Uterus (tissue), 4 donors: Measurements from ENCODE around the gene OR1S2. TPM values are rescaled to one million over a fixed set of nuclear protein-coding genes. Genes with fewer than 3 reads are reported as not detected.
"Not testable (repeated sequence)": the region's sequence is repeated elsewhere in the genome, so short reads cannot be mapped to it uniquely, and the experiment has no call there.

ENCODE experiments used
- DNase-seq, 2 donors: peaks; one replicate each; pipeline ENCODE4 v3.0.0-alpha.2; 2019 to 2020
- H3K27ac ChIP-seq, 2 donors: fragments of 200-600 bp; sonication (generic); 1 replicate in 1 of 2; 2 replicates in 1 of 2; pipeline ENCODE4 v1.5.1; 2016 to 2018
- H3K27me3 ChIP-seq, 2 donors: fragments of 200-600 bp; sonication (generic); one replicate each; pipeline ENCODE4 v1.5.1; 2018 to 2019; ENCODE audit warnings: control low read depth in 1 of 2
- H3K36me3 ChIP-seq, 2 donors: fragments of 200-600 bp; sonication (generic); one replicate each; pipeline ENCODE4 v1.5.1; 2019; ENCODE audit warnings: control low read depth in 1 of 2
- H3K4me1 ChIP-seq, 2 donors: fragments of 200-600 bp; sonication (generic); one replicate each; pipeline ENCODE4 v1.5.1; 2018 to 2019; ENCODE audit warnings: control low read depth in 1 of 2
- H3K4me3 ChIP-seq, 2 donors: fragments of 200-600 bp; sonication (generic); 1 replicate in 1 of 2; 2 replicates in 1 of 2; pipeline ENCODE4 v1.5.1; 2018 to 2019; ENCODE audit warnings: mild to moderate bottlenecking in 1 of 2
- H3K9me3 ChIP-seq, 2 donors: fragments of 200-600 bp; sonication (generic); one replicate each; pipeline ENCODE4 v1.5.1; 2019; ENCODE audit warnings: control low read depth in 1 of 2
- POLR2A ChIP-seq, 2 donors: fragments of 450-650 bp; IDR thresholded peaks; one replicate each; pipeline ENCODE4 v1.6.1; 2016; ENCODE audit warnings: antibody characterized with exemption in 2 of 2, mild to moderate bottlenecking in 1 of 2, moderate library complexity in 1 of 2
- intact Hi-C: fragments of 100-400 bp; cut with DNase I; formaldehyde crosslinking; loops from one replicate; pipeline ENCODE4 v1.15.1; 2023; ENCODE audit warnings: low total_unique reads
- total RNA-seq, 4 donors: library from RNA; depleted of rRNA in 3 of 4; stranded (reverse); fragments of >200 nt in 3 of 4; gene quantifications; one replicate each; pipeline versions ENCODE4 v1.1.0 to v1.2.4, GENCODE V29; 2014 to 2023
- TF ChIP-seq, protein P1 (sequence below), 4 experiments: fragments of 200-600 bp in 2 of 4; fragments of 450-650 bp in 2 of 4; sonication (generic) in 2 of 4; IDR thresholded peaks; one replicate each; pipeline ENCODE4 v1.5.1; 2016 to 2019; ENCODE audit warnings: antibody characterized with exemption in 4 of 4, mild to moderate bottlenecking in 2 of 4, moderate library complexity in 1 of 4
- donor health status: DM: yes; HTN: yes; CAD: no.

Gene OR1S2, protein sequence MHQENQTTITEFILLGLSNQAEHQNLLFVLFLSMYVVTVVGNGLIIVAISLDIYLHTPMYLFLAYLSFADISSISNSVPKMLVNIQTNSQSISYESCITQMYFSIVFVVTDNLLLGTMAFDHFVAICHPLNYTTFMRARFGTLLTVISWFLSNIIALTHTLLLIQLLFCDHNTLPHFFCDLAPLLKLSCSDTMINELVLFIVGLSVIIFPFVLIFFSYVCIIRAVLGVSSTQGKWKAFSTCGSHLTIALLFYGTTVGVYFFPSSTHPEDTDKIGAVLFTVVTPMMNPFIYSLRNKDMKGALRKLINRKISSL
- total RNA-seq: not detected

DNA sequence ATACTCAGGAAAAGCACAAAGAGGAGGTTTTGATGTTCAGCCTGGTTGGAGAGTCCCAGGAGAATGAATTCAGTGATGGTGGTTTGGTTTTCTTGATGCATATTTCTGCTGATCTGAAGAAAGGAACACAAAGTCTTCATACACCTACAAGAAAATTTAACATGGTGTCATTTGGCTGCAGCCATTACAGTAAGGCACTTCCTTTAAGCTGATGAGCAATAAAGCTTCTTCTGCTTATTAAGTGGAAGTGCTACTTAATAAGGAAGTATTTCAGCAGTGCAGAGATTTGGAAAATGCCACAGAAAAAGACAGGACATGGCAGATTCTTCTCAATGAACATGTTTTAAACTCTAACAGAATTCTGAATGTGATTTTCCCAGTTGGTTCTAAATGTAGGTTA lies at the start of gene OR1S2:
OR1S2 (minus strand) TSS at position 101 of the 400 bp plus-strand sequence; CDS start at position 101, 0 bp downstream.
- DNase-seq: no peak
- TF ChIP-seq, protein P1, sequence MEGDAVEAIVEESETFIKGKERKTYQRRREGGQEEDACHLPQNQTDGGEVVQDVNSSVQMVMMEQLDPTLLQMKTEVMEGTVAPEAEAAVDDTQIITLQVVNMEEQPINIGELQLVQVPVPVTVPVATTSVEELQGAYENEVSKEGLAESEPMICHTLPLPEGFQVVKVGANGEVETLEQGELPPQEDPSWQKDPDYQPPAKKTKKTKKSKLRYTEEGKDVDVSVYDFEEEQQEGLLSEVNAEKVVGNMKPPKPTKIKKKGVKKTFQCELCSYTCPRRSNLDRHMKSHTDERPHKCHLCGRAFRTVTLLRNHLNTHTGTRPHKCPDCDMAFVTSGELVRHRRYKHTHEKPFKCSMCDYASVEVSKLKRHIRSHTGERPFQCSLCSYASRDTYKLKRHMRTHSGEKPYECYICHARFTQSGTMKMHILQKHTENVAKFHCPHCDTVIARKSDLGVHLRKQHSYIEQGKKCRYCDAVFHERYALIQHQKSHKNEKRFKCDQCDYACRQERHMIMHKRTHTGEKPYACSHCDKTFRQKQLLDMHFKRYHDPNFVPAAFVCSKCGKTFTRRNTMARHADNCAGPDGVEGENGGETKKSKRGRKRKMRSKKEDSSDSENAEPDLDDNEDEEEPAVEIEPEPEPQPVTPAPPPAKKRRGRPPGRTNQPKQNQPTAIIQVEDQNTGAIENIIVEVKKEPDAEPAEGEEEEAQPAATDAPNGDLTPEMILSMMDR (IDR thresholded peaks at IDR 0.05): no peak
- TF ChIP-seq POLR2A (IDR thresholded peaks at IDR 0.05): no peak

DNA sequence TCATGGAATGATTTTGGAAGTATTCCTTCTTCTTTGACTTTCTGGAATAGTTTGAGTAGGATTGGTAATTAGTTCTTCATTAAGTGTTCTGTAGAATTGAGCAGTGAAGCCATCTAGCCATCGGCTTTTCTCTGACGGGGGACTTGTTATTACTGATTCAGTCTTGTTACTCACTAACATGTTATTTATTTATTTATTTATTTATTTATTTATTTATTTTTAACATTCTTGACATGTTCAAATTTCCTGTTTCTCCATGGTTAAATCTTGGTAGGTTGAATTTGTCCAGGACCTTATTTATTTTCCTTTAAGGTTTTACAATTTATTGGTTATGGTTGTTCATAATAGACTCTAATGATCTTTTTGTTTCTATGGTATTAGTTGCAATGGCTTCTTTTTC lies 40.0 kb upstream of the OR1S2 start:
- TF ChIP-seq, protein P1 (IDR thresholded peaks at IDR 0.05): no peak
- TF ChIP-seq POLR2A (IDR thresholded peaks at IDR 0.05): no peak
- Histone ChIP-seq H3K9me3 (peaks cover 0 to 5% of the 10 kb centered on the region in 2 donors), H3K36me3 (no peaks in the 10 kb centered on the region), H3K4me3 (no peak overlapping the region), H3K27me3 (no peaks in the 10 kb centered on the region), H3K4me1 (no peaks in the 10 kb centered on the region), H3K27ac (no peak overlapping the region)
- intact Hi-C loops: no loop called here
- DNase-seq: no peak

More for the DNA sequence above, at the start of gene OR1S2:
- H3K4me1 ChIP-seq: no peaks in the 10 kb centered on the region
- no peaks in the 10 kb centered on the region for H3K9me3 ChIP-seq
- H3K36me3 ChIP-seq: no peaks in the 10 kb centered on the region
- intact Hi-C loops: no loop called here
- H3K27ac ChIP-seq: no peak within 1 kb of the TSS
- H3K4me3 ChIP-seq: no peak within 1 kb of the TSS
- H3K27me3 ChIP-seq: no peaks in the 10 kb centered on the region

DNA sequence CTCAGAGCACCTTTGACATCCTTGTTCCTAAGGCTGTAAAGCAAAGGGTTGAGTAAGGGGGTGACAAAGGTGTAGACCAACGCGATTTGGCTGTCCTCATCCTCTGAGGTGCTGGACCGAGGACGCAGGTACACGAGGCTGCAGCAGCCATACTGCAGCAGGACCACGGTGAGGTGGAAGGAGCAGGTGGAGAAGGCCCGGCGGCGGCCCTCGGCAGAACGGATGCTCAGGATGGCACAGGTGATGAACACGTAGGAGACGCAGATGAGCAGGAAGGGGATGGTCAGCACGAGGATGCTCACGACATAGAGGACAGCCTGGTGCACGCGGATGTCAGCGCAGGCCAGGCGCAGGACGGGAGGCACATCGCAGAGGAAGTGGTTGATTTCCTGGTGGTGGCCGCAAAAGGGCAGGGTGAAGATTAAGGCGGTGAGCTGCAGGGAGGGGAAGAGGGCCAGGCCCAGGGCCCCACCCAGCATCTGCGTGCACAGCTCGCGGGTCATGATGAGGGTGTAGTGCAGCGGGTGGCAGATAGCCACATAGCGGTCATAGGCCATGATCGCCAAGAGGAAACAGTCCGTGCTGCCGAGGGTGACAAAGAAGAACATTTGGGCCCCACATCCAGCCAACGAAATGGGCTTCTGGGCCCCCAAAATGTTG lies 24.1 kb upstream of the OR1S2 start:
- TF ChIP-seq, protein P1 (IDR thresholded peaks at IDR 0.05): no peak
- TF ChIP-seq POLR2A (IDR thresholded peaks at IDR 0.05): no peak
- intact Hi-C loops: no loop called here
- no peak for DNase-seq
- H3K4me3 ChIP-seq: no peak overlapping the region
- no peaks in the 10 kb centered on the region for H3K4me1 ChIP-seq
- no peaks in the 10 kb centered on the region for H3K36me3 ChIP-seq
- no peaks in the 10 kb centered on the region for H3K27me3 ChIP-seq
- no peaks in the 10 kb centered on the region for H3K9me3 ChIP-seq
- H3K27ac ChIP-seq: no peak overlapping the region

DNA sequence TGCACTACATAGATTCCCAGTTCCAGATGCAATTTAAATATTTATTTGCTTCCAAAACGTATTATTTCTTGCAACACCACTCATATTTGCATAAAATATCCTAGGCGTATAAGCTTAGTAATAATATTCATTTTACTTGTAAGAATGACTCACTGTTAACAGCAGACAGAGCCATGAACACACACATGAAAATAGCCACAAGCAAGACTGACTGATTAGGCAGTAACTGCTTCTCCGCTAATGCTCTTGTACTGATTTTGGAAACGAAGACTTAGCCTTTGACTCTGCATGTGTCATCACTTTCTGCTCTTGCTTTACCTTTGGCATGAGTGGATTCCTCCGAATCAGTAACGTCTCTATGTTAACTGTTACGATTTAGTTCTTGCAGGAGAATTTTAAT lies 18.8 kb upstream of the OR1S2 start:
- DNase-seq: no peak
- no peak overlapping the region for H3K4me3 ChIP-seq
- H3K9me3 ChIP-seq: no peaks in the 10 kb centered on the region
- intact Hi-C loops: no loop called here
- H3K27ac ChIP-seq: no peak overlapping the region
- H3K27me3 ChIP-seq: no peaks in the 10 kb centered on the region
- TF ChIP-seq, protein P1 (IDR thresholded peaks at IDR 0.05): no peak
- no peak for TF ChIP-seq POLR2A (IDR thresholded peaks at IDR 0.05)
- H3K4me1 ChIP-seq: no peaks in the 10 kb centered on the region
- H3K36me3 ChIP-seq: no peaks in the 10 kb centered on the region

DNA sequence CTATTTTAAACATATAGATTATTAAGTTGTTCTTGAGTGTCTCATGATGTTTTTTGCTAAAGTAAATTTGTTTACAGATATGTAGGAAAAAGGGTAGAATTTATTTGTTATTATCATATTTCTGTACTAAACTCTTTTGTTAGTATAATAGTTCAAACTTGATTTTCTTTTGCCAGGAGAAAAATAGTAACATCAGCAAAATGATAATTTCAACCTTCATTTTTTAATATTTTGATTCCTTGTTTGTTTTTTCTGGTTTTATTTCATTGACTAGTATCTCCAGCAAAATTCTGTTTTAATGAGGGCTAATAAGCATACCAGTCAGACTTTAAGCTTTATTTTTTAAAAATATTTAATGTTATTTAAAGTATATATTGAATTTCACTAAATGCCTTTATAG lies 12.5 kb upstream of the OR1S2 start:
- intact Hi-C loops: no loop called here
- H3K36me3 ChIP-seq: no peaks in the 10 kb centered on the region
- no peaks in the 10 kb centered on the region for H3K9me3 ChIP-seq
- TF ChIP-seq, protein P1 (IDR thresholded peaks at IDR 0.05): no peak
- no peak for TF ChIP-seq POLR2A (IDR thresholded peaks at IDR 0.05)
- no peaks in the 10 kb centered on the region for H3K4me1 ChIP-seq
- H3K4me3 ChIP-seq: no peak overlapping the region
- H3K27ac ChIP-seq: no peak overlapping the region
- DNase-seq: no peak
- H3K27me3 ChIP-seq: no peaks in the 10 kb centered on the region

DNA sequence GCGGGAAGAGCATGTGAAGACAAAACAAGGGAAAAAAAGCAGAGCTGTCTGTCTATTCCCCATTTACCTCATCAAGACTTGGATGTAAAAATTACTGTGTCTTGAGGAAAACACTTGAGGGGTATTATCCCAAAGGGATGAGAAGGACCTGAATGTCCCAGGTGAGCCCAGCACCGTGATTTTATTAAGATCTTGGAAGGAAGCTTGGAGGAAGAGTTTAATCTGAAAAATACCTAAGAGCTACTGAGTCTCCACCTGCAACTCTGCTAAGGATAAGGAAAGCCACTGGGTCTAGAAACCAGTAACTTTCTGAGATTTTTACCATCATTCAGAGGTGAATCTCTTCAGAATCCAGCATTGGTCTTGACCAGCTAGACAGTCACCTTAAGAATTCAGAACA lies 8.5 kb upstream of the OR1S2 start, which contains the start of gene OR1S1:
OR1S1 (plus strand) TSS at position 301 of the 400 bp plus-strand sequence.
- DNase-seq, H3K27me3 ChIP-seq, intact Hi-C loops, H3K4me1 ChIP-seq, H3K27ac ChIP-seq, H3K36me3 ChIP-seq, H3K9me3 ChIP-seq, H3K4me3 ChIP-seq: not testable (repeated sequence)
